ENCODE results near the gene CAMK2D.

Gene CAMK2D

DNA sequence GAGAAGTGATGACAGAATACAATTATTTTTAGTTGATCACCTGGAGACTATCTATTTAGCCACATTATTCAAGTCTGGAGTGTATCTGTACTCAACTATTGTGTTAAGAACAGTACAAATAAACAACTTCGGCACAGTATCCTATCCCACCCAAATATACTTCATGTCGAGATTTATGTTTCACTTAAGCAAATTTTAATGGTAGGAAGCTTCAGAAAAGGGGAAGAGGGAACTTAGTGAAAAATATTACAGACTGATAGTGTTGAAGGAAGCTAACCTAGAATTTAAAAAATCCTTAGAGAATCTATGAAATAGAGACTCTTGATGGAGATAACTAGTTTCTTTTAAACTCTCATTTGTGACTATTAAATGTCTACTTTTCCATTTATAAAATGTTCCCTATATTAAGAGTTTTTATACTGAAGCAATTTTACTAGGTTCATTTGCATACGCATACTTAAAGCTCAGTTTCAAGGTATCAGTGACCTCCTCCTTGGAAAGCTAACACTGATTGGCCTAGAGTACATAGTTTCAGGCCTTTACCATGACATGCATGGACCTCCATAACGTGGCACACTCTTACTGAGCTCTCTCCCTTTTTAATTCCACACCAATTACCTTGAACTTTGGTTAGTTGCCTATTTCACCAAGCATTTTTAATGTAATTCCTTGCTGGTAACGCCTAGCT, 197.7 kb downstream of the CAMK2D start:
- DNase-seq = no peak

DNA sequence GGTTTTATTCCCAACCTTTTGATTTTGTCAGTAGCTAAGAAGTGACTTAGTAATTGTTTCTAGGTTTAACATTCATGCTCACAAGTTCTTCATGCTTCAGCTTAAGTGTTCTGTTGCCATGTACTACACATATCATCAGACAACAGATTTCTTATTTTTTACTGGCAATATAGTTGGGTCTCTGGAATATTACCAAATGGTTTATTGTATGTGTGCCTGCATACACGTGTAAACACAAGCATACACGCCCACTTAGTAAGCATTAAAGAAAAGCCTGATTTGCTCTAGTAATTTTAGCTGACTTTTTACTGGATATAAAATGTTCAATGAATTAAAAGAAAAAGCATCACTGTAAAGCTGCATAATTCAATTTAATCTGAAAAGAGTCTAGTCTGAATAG, 199.8 kb downstream of the CAMK2D start:
- no peak for DNase-seq

DNA sequence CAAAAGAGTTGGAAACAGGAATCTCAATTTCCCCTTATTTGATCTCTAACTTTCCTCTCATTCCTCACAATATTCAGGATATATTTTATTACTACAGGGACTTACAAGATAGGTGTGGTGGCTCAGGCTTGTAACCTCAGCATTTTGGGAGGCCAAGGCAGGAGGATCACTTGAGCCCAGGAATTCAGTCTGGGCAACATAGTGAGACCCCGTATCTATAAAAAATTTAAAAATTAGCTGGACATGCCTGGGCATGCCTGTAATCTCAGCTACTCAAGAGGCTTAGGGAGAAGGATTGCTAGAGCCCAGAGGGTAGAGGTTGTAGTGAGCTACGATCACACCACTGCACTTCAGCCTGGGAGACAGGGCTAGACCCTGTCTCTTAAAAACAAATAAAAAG, 200.4 kb downstream of the CAMK2D start:
- no peak for DNase-seq

DNA sequence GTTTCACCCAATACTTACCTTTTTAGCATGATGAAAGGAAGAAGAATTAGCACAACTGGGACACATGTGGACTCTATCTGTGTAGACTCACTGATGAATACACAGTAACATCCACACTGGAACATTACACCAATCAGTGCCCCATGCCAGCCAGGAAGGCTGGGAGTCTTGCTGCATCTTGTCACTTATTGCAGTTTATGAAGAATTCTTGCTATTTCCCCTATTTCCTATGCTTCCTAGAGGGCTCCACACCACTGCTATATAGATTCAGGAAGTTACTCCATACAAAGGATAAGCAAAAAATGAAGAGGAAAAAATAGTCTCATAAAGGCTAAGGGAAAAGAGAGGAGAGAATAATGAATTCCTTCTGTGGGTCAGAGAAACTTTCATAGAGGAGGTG, 201.0 kb downstream of the CAMK2D start:
- DNase-seq = no peak

DNA sequence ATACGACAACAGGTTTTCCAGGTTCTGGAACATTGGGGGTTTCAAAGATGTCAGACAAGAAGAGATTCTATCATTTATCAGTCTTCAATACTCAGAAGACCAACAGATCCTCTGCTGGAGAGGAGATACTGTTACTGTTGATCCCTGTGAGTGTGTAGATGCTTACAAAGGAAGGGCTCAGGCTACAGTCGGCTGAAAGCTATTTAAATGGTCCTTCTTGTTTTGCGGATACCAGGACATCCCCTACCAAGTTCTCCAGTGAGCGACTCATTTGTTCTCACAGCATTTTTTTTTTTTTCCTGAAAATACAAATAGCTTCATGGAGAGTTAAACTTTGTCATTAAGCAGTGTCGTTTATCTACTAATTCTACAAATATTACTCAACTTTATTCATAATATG, 201.6 kb downstream of the CAMK2D start:
- no peak for DNase-seq

DNA sequence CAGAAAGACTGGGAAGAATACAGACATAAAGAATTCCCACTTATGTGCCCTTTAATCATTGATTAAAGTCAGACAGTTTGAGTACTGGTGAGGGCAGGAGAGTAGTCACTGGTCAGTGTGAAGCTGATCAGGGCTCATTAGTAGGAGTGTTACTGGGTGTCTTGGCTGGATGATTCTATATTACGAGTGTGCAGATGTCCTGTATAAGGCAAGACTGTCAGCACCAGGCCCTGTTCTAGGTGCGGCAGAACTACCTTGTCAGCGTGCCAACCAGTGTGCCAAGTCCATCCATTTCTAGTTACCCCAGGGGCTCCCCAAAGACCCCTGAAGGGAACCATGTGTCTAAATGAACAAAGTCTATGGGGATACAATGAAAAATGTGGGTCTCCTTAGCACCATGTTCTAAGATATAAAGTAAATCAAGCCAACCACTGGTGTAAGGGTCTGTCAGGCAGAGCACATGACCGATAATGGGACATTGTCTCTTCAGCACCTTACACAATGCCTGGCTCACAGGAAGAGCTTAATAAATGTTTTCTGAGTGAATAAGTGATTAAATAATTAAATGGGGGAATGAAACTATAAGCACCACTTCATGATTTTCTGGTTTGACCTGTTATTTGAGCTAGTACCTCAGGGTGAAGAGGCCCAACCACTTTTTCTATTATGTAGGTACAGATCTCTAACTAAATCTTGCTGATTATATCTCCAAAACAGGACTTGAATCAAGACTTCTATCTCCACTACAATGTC, 205.0 kb downstream of the CAMK2D start:
- no peak for DNase-seq

DNA sequence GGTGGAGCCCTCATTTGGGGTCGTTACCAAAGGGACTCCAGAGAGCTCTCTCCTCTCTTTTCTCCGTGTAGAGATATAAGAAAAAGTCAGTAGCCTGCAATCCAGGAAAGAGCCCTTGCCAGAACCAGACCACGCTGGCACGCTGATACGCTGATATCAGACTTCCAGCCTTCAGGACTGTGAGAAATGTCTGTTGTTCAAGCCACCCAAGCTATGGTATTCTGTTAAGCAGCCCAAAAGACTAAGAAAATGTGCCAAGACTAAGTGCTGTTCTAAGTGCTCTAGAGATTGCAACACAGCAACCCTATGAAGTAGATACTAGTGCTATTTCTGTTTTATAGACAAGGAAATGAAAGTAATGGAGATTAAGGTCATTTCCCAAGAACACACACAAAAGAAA, 205.7 kb downstream of the CAMK2D start:
- no peak for DNase-seq

DNA sequence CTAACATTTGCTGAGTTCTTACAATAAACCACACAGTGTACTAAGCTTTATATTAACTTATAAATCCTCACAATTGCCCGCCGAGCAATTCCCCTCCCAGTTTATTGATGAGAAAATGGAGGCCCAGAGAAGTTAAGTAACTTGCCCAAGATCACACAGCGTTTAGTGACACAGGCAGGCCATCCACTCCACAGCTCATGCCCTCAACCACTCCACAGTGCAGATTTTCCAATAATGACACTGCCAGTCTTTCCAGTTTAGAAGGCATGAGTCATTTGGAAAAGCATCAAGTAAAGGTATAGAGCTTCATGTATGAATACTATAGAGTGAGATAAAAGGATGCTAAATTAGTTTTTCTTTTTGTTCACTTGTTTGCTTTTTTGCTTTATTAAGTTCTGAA, 208.5 kb downstream of the CAMK2D start:
- DNase-seq = no peak

DNA sequence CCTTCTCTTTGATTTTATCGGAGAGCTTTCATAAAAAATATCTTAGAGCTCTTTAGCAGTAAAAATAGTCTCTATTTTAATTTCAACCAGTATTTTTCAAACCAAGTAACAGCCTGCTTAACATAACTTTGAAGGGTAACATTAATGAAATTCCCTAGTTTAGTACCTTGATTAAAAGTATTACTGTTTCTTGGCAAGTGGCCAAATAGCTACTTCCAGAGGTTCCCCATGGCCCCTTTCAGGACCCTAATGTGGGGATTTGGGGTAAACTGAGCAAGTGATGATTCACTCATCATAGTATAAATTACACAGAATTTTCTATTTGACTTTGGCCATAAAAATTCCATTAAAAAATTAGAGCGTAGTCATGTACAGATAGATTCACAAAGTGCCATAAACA, 211.0 kb downstream of the CAMK2D start:
- DNase-seq = no peak

DNA sequence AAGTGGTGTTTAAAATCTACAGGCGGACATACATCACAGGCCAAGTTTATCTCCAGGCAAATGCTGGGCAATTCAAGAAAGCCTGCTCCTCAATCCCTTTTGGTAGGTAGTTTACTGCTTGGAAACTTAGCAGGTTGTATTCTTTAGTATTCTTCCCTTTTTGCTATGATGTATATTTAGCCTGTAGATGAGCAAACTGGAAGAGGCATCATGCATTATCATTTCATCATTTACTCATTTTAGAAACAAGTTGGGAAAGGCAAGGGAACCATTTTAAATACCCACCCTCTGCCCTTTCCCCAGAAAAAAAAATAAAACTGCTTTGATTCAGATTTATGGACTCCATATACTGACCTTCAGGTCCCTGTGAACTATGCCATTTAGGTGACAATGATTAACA, 213.2 kb downstream of the CAMK2D start:
- DNase-seq = no peak

DNA sequence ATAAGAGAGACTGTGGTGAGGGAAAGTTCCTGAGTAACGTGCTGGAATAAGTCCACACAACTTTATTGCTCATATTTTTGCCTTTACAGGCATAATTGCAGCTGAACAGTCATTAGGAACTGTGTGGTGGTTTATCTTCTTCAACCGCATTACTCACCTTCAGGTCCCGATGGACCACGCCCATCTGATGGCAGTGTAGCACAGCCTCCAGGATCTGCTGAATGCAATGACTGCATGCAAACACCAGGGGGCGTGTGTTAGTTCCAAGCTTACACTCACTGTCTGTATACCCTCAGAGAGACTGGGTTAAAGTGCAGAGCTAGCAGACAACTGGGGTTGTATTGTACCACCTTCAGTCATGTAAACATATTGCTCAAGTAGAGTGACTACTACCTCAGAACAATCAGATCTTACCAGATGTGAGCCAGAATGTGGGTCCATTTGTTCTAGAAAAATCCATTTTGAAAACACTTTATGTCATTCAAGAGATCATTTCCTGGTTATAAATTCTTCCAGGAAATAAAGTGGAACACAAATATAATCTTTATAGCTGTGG, 214.0 kb downstream of the CAMK2D start:
- DNase-seq = peak; percentile 69 to 72

DNA sequence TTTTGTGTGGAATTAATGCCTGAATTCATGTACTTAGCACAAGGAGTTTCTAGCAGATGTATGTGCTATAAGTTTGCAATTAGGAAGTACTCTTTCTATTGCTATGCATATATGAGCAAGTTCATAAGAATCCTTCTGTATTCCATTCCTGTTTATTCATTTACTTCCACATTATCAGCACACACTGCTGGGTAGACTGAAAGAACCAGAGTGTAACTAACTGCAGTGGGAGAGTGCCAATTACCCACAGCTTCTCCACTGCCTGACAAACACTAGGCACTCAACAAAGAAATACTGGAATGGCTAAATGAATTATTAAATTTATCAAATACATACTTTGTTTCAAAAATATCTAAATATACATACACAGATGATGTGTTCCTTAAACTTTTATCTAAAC, 219.6 kb downstream of the CAMK2D start:
- no peak for DNase-seq

DNA sequence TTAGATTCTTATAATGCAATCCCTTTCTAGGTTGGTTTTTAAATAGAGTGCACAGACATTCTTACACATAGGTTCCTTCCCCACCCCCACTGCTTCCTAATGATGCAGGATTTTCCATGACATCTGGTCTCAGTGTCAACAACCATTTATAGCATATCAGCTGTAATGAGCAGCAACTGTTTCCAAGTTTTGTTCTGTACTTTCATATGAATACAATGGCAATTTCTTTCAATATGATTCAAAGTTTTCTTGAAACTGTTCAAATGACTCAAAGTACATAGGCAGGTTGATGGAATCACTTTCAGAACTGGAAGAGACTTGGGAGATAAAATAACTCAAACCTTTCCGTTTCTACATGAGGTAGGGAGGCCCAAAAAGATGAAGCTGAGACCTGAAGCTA, 220.7 kb downstream of the CAMK2D start:
- DNase-seq = no peak

DNA sequence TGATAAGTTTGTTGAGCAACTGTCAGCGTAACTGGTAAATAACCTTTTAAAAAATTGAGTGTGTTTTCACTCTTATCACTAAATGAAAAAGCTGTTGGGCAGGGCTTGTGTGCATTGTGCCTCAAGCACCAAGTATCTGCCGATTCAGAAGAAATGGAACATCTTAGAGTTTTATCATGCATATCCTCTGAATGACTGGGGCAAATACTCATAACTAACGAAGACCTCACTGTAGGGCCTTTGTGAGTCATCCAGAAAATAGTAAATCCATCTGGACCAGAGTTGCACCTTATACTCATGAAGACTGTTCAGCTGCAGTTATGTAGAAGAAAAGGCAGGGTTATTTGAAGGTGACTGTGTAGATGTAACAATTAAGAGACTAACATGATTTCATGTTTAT, 222.1 kb downstream of the CAMK2D start:
- no peak for DNase-seq

DNA sequence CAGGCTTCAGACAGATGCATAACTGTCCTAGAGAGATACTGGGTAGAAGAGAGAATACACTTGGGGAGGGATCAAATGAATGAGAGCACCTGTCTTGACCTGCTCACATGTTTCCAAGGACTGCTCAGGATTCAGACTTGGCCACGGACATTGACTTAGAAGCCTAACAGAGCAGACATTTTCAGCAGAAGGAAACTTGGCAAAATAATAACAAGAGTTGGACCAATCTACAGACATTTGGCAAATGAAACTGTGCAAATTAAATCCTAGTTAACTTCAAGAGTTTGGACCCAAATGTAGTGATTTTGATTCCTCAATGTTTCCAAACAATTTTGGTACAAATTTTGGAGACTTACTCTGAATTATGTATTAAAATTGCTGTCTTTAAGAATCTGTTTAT, 223.9 kb downstream of the CAMK2D start:
- no peak for DNase-seq

DNA sequence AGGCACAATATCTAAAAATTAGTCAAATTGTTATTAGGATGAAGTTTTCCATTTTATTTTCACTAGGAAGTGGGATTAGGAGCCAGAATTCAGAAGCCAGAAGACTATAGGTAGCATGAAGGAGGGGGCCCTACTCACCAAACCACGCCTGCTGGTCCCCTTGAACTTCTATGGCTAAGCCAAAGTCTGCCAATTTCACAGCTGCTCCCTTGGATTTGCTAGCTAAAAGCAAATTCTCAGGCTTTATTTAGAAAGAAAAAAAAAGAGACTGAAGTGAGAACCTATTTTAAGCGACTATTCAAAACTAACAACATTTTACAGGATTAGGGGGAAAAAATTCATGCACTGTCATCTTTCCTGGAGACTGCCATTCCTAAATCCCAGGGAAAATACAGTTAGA, 224.3 kb downstream of the CAMK2D start:
- DNase-seq = no peak

DNA sequence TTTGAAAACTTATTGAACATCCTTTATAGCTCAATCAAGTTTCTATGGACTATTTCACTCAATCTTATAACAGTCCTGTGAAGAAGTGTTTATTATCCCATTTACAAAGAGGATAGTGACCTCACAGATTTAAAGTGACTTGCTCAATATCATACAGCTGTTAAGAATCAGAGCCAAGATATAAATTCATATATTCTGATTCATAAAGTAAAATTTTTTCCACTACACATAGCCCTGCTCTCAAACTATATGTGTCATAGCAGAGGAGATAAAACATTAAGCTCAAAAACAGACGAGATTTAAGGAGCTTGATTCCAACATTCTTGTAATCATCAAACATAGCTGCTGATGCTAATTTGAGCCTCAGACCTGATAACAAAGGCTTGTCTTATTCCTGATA, 226.8 kb downstream of the CAMK2D start:
- DNase-seq = no peak

DNA sequence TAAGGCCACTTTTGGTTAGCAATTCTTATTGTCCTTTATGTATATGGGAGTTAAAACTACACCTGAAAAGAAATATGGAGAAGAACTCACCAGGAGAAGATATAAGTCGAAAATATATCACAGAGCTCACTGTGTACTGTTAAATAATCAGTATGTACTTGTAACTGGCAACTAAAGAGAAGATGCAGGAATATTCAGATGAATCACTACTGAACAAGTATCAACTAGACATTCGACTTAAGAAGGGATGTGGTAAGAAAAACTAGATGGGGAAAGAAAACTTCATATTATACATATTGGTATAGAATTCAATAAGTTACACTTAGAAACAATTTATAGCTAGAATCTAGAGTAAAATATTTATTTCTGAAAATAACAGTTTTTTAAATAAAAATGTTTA, 230.0 kb downstream of the CAMK2D start:
- DNase-seq = no peak

DNA sequence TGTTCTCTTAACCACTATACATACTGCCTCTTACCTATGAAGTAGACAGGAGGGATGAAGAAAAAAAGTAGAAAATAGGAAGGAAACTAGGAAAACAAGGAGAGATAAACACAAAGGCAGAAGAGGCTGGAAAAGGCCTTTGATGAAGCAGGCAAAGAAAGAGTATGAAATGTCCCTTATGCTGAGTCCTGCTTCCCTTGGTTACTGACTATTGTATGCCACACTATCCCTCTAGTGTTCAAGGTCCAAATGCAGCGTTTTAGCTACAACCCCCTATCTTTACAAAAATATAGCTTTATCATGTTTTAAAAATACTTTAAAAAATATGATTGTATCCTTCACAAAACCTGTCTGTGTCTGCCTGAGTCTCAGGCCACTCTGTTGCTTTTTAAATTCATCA, 233.1 kb downstream of the CAMK2D start:
- no peak for DNase-seq

DNA sequence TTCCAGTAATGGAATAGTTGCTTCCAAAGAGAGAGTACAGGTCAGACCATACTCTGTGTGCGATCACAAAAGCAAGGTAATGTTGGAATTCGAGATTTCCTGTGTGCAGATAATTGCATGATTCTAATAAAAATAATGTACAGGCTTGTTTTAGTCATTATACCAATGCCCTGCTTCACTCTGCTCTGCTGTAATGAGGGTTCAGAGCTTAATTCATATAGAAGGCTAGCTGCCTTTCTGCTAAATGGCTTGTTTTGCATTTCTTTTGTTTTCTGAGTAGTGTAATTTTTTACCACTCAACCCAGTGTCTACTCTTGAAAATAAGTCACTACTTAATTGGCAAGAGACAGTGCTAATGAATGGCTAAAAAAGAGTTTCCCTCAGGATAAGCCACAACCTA, 236.0 kb downstream of the CAMK2D start:
- no peak for DNase-seq

DNA sequence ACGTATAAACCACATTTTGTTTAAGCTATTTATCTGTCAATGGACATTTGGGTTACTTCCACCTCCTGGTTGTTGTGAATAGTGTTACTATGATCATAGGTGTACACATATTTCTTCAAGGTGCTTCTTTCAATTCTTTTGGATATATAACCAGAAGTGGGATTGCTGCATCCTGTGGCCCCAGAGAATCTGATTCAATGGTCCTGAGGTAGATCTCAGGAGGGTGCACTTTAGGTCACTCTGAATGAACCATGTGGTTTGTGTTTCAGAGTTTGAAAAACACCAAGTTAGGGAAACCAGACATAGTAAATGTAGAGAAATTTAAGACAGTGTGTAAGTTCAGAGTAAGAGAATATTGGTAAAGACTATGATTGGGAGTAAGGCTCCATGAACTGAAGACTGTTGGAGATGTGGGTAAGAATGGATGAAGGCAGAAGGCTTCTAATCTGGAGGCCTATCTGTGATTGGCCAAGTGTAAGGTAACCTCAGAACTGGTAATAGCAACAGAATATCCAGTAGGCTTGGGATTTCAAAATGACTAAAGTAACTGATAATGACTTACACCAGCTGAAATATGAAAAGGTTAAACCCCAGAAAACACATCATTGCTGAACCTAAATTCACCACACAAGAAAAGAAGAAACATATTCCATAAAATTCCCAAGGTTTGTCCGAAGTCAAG, 236.9 kb downstream of the CAMK2D start:
- no peak for DNase-seq

DNA sequence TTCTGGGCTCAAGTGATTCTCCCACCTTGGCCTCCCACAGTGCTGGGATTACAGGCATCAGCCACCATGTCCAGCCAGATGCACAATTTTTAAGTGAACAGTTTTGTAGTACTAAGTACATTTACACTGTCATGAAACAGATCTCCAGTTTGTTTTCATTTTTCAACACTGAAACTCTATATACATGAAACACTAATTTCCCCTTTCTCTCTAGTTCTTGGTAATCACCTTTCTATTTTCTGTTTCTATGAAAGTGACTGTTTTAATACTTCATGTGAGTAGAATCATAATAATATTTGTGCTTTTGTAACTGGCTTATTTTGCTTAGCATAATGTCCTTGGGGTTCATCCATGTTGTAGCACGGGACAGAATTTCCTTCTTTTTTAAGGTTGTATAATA, 237.4 kb downstream of the CAMK2D start:
- DNase-seq = no peak

DNA sequence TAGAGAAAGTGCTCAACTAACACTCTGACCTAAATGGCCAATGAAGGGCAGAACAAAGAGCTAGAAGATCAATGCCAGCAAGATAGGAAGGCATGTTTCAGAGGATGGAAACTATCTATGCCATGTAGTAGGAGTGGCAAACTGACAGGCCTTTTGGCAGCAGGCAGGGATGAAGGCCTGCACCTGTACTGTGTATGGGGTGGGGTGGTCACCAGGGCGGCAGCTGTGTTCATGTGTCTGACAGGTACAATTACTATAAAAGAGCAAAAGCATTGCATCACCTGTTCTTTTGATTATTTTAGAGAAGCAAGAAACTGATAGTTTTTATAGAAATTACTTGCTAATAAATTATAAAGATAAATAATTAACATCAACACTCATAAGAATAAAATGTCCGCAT, 239.1 kb downstream of the CAMK2D start:
- no peak for DNase-seq

DNA sequence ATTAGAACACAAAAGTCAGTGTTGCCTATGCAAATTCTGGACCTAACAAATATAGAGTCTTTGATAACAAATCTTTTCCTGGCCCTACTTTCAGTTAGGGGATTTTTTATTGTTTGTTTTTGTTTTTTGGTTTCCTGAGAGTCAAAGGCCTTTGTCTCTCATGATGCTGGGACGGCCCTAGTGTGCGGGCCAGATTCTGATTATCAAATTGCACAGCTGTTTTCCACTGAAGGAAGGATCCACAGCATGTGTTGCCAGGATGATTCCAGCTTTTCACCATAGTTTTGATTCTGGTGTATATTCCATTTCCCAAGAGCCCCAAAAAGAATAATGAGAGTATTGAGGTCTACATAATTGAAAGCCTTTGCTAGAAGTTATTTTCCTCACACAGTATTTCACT, 248.2 kb downstream of the CAMK2D start:
- no peak for DNase-seq

Data from SHP77 (cell line).